HG02588 (cell line): ENCODE measurements around the gene TCFL5.

Experiments used
- ATAC-seq: cut with Tn5 transposase; IDR thresholded peaks from one replicate; pipeline ENCODE4 v1.9.1; 2021; ENCODE audit warnings: mild to moderate bottlenecking, moderate library complexity; ENCODE audit not compliant: unreplicated experiment

The TCFL5 gene

GRCh38 chr20:62896526-62896925 is 34.9 kb upstream of the TCFL5 start:
- ATAC-seq: no peak

GRCh38 chr20:62895539-62895938 is 33.9 kb upstream of the TCFL5 start:
- ATAC-seq: no peak

GRCh38 chr20:62894261-62894660 is 32.6 kb upstream of the TCFL5 start:
- no peak for ATAC-seq

- no peak for ATAC-seq
These were observed 32.1 kb upstream of the TCFL5 start for GRCh38 chr20:62893700-62894099.

- no peak for ATAC-seq
These were observed 31.0 kb upstream of the TCFL5 start for GRCh38 chr20:62892348-62893304.

- ATAC-seq: no peak
These were observed 29.5 kb upstream of the TCFL5 start for GRCh38 chr20:62891111-62891510.

- ATAC-seq: no peak
These were observed 28.8 kb upstream of the TCFL5 start for GRCh38 chr20:62890444-62890843.

GRCh38 chr20:62889871-62890270 is 28.2 kb upstream of the TCFL5 start:
- ATAC-seq: no peak

GRCh38 chr20:62889411-62889810 is 27.8 kb upstream of the TCFL5 start:
- no peak for ATAC-seq

- ATAC-seq: no peak
These were observed 27.3 kb upstream of the TCFL5 start for GRCh38 chr20:62888910-62889309.

GRCh38 chr20:62888406-62888805 is 26.8 kb upstream of the TCFL5 start:
- no peak for ATAC-seq

GRCh38 chr20:62887860-62888239 is 26.2 kb upstream of the TCFL5 start:
- ATAC-seq: no peak

GRCh38 chr20:62887152-62887859 is 25.7 kb upstream of the TCFL5 start:
- ATAC-seq: no peak

- no peak for ATAC-seq
These were observed 25.1 kb upstream of the TCFL5 start for GRCh38 chr20:62886709-62887058.

- no peak for ATAC-seq
These were observed 24.5 kb upstream of the TCFL5 start for GRCh38 chr20:62885896-62886708.

GRCh38 chr20:62885046-62885895 is 23.6 kb upstream of the TCFL5 start:
- no peak for ATAC-seq

- ATAC-seq: no peak
These were observed 22.9 kb upstream of the TCFL5 start for GRCh38 chr20:62884556-62884955.

GRCh38 chr20:62882426-62882825 is 20.8 kb upstream of the TCFL5 start:
- no peak for ATAC-seq

GRCh38 chr20:62881662-62882395 is 20.2 kb upstream of the TCFL5 start:
- no peak for ATAC-seq
